Aorta (tissue), 5 donors: ENCODE measurements around the gene MAPT. TPM values are rescaled to one million over a fixed set of nuclear protein-coding genes. Genes with fewer than 3 reads are reported as not detected.
"Not testable (repeated sequence)": the region's sequence is repeated elsewhere in the genome, so short reads cannot be mapped to it uniquely, and the experiment has no call there.

Source experiments
- ATAC-seq: fragments of 200-7000 bp; cut with Tn5 transposase; one replicate; pipeline ENCODE4 v1.9.1; 2022; ENCODE audit warnings: moderate library complexity; ENCODE audit not compliant: low FRiP score
- DNase-seq, 2 donors: peaks; one replicate each; pipeline ENCODE4 v3.0.0-alpha.2; 2020
- H3K27ac ChIP-seq, 2 donors: one replicate each; pipeline ENCODE4 v1.5.1; 2013; ENCODE audit warnings: low read length in 2 of 2, mild to moderate bottlenecking in 2 of 2, moderate library complexity in 2 of 2, control low read depth in 1 of 2, inconsistent platforms in 1 of 2, low read depth in 1 of 2
- H3K27me3 ChIP-seq, 2 donors: one replicate each; pipeline ENCODE4 v1.6.1; 2013; ENCODE audit warnings: control low read depth in 1 of 2, low read length in 1 of 2, mild to moderate bottlenecking in 1 of 2, moderate library complexity in 1 of 2; ENCODE audit not compliant: insufficient read depth in 2 of 2, control insufficient read depth in 1 of 2
- H3K36me3 ChIP-seq, 2 donors: one replicate each; pipeline ENCODE4 v1.6.1; 2013; ENCODE audit warnings: control low read depth in 1 of 2, low read length in 1 of 2, mild to moderate bottlenecking in 1 of 2; ENCODE audit not compliant: insufficient read depth in 2 of 2, control insufficient read depth in 1 of 2
- H3K4me1 ChIP-seq, 2 donors: one replicate each; pipeline ENCODE4 v1.6.1; 2013; ENCODE audit warnings: low read length in 2 of 2, control low read depth in 1 of 2, mild to moderate bottlenecking in 1 of 2, moderate library complexity in 1 of 2; ENCODE audit not compliant: insufficient read depth in 2 of 2, control insufficient read depth in 1 of 2
- H3K4me3 ChIP-seq, 2 donors: one replicate each; pipeline ENCODE4 v1.5.1; 2013; ENCODE audit warnings: low read length in 2 of 2, control low read depth in 1 of 2, mild to moderate bottlenecking in 1 of 2
- H3K9me3 ChIP-seq: one replicate; pipeline ENCODE4 v1.6.1; 2013; ENCODE audit warnings: mild to moderate bottlenecking, low read length; ENCODE audit not compliant: control insufficient read depth
- WGBS, 2 donors: extraction: QIAGEN DNeasy Blood & Tissue Kit; methylation state at CpG; one replicate each; pipeline ENCODE4 v1.1.7; 2013; 5-methylcytosine and 5-hydroxymethylcytosine counted together
- intact Hi-C, 2 donors: fragments of 100-400 bp; cut with DNase I; formaldehyde crosslinking; loops; one replicate each; pipeline versions ENCODE4 v1.14.2 to v1.15.0; 2022
- polyA plus RNA-seq, 2 donors: library from polyadenylated mRNA; stranded (reverse); fragments of 200-250 nt; gene quantifications; one replicate each; pipeline ENCODE4 v1.2.3, GENCODE V29; 2013
- total RNA-seq, 2 donors: library from RNA; stranded (reverse); fragmentation: NEBNext Ultra II Directional; extraction: Animal tissue kit (Norgen Biotek cat#: 25700); gene quantifications; one replicate each; pipeline ENCODE4 v1.2.1, GENCODE V29; 2021
- donor health status: healthy with polysubstance abuse.
- donor health status: Bipolar disorder and iron deficiency.
- donor health status: DM: no; HTN: no; CAD: no.
- donor health status: DM: no; HTN: no; CAD: no.
- donor health status: DM: yes; HTN: yes; CAD: no.

MAPT gene
- total and polyA plus RNA-seq, 4 donors = 0.13 to 3.9 (median 0.90) TPM

- Histone ChIP-seq H3K4me3 (no peak overlapping the region), H3K4me1 (no peaks in the 10 kb centered on the region), H3K36me3 (no peaks in the 10 kb centered on the region), H3K27ac (no peak overlapping the region), H3K27me3 (no peaks in the 10 kb centered on the region), H3K9me3 (no peaks in the 10 kb centered on the region)
- ATAC-seq (peak; percentile 4), DNase-seq (no peak)
- WGBS, 2 donors = 75 to 78% methylated on average over 13 of the region's 13 CpGs
- intact Hi-C loops = loop anchor here in 1 of 2 donors (1.0 kb wide), 1 partner anchor 212 kb away; no protein-coding TSS in a partner anchor
These were observed 107.3 kb downstream of the MAPT start for GRCh38 chr17:46001390-46002310.

GRCh38 chr17:46002311-46002972, 108.1 kb downstream of the MAPT start:
- DNase-seq = peak; percentile 67 to 83
- Histone ChIP-seq H3K4me1 (no peaks in the 10 kb centered on the region), H3K27me3 (no peaks in the 10 kb centered on the region), H3K36me3 (no peaks in the 10 kb centered on the region), H3K9me3 (no peaks in the 10 kb centered on the region), H3K27ac (no peak overlapping the region), H3K4me3 (no peak overlapping the region)
- intact Hi-C loops = loop anchor here in 1 of 2 donors (1.0 kb wide), 1 partner anchor 211 kb away; no protein-coding TSS in a partner anchor
- ATAC-seq = peak; percentile 88
- 24 to 25% methylated on average over 8 of the region's 8 CpGs for WGBS, 2 donors

DNA sequence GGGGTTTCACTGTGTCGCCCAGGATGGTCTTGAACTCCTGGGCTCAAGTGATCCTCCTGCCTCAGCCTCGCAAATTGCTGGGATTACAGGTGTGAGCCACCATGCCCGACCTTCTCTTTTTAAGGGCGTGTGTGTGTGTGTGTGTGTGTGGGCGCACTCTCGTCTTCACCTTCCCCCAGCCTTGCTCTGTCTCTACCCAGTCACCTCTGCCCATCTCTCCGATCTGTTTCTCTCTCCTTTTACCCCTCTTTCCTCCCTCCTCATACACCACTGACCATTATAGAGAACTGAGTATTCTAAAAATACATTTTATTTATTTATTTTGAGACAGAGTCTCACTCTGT, 108.6 kb downstream of the MAPT start:
- 63 to 68% methylated on average over 7 of the region's 7 CpGs for WGBS, 2 donors
- ATAC-seq (no peak), DNase-seq (no peak)
- no peaks in the 10 kb centered on the region for H3K4me1 ChIP-seq
- no peak overlapping the region for H3K4me3 ChIP-seq
- intact Hi-C loops = loop anchor here in 1 of 2 donors (1.0 kb wide), 1 partner anchor 210 kb away; no protein-coding TSS in a partner anchor
- no peaks in the 10 kb centered on the region for H3K27me3 ChIP-seq
- no peak overlapping the region for H3K27ac ChIP-seq
- H3K9me3 ChIP-seq = no peaks in the 10 kb centered on the region
- H3K36me3 ChIP-seq = no peaks in the 10 kb centered on the region

DNA sequence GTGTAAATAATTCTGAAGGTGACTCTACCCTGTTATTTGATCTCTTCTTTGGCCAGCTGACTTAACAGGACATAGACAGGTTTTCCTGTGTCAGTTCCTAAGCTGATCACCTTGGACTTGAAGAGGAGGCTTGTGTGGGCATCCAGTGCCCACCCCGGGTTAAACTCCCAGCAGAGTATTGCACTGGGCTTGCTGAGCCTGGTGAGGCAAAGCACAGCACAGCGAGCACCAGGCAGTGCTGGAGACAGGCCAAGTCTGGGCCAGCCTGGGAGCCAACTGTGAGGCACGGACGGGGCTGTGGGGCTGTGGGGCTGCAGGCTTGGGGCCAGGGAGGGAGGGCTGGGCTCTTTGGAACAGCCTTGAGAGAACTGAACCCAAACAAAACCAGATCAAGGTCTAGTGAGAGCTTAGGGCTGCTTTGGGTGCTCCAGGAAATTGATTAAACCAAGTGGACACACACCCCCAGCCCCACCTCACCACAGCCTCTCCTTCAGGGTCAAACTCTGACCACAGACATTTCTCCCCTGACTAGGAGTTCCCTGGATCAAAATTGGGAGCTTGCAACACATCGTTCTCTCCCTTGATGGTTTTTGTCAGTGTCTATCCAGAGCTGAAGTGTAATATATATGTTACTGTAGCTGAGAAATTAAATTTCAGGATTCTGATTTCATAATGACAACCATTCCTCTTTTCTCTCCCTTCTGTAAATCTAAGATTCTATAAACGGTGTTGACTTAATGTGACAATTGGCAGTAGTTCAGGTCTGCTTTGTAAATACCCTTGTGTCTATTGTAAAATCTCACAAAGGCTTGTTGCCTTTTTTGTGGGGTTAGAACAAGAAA, 109.8 kb downstream of the MAPT start:
- Histone ChIP-seq H3K4me1 (no peaks in the 10 kb centered on the region), H3K27ac (no peak overlapping the region), H3K36me3 (no peaks in the 10 kb centered on the region), H3K27me3 (no peaks in the 10 kb centered on the region), H3K4me3 (no peak overlapping the region), H3K9me3 (no peaks in the 10 kb centered on the region)
- 8 to 10% methylated on average over 6 of the region's 6 CpGs for WGBS, 2 donors
- intact Hi-C loops = no loop called here
- no peak for ATAC-seq
- DNase-seq = no peak

DNA sequence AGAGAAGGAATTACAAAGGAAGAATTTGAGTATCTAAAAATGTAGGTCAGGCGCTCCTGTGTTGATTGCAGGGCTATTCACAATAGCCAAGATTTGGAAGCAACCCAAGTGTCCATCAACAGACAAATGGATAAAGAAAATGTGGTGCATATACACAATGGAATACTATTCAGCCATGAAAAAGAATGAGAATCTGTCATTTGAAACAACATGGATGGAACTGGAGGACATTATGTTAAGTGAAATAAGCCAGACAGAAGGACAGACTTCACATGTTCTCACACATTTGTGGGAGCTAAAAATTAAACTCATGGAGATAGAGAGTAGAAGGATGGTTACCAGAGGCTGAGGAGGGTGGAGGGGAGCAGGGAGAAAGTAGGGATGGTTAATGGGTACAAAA, 111.7 kb downstream of the MAPT start:
- ATAC-seq = not testable (repeated sequence)

DNA sequence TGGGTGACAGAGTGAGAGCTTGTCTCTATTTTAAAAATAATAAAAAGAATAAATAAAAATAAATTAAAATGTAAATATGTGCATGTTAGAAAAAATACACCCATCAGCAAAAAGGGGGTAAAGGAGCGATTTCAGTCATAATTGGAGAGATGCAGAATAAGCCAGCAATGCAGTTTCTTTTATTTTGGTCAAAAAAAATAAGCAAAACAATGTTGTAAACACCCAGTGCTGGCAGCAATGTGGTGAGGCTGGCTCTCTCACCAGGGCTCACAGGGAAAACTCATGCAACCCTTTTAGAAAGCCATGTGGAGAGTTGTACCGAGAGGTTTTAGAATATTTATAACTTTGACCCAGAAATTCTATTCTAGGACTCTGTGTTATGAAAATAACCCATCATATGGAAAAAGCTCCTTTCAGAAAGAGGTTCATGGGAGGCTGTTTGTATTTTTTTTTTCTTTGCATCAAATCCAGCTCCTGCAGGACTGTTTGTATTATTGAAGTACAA, 113.2 kb downstream of the MAPT start:
- no peaks in the 10 kb centered on the region for H3K4me1 ChIP-seq
- no peak overlapping the region for H3K27ac ChIP-seq
- H3K4me3 ChIP-seq = no peak overlapping the region
- H3K27me3 ChIP-seq = no peaks in the 10 kb centered on the region
- WGBS, 2 donors = 44 to 48% methylated on average over 2 of the region's 2 CpGs
- ATAC-seq (no peak), DNase-seq (no peak)
- no peaks in the 10 kb centered on the region for H3K36me3 ChIP-seq
- intact Hi-C loops = no loop called here
- H3K9me3 ChIP-seq = no peaks in the 10 kb centered on the region

More for the DNA sequence above, 111.7 kb downstream of the MAPT start:
- DNase-seq, H3K36me3 ChIP-seq, H3K4me3 ChIP-seq, H3K27ac ChIP-seq, H3K9me3 ChIP-seq, H3K27me3 ChIP-seq, intact Hi-C loops, H3K4me1 ChIP-seq: not testable (repeated sequence)
- WGBS, 2 donors = 98 to 100% methylated on average over 1 of the region's 1 CpG

DNA sequence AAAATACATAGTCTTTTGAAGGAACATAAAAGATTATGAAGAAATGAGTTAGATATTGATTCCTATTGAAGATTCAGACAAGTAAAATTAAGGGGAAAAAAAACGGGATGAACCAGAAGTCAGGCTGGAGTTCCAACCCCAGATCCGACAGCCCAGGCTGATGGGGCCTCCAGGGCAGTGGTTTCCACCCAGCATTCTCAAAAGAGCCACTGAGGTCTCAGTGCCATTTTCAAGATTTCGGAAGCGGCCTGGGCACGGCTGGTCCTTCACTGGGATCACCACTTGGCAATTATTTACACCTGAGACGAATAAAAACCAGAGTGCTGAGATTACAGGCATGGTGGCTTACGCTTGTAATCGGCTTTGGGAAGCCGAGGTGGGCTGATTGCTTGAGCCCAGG, 114.2 kb downstream of the MAPT start:
- Histone ChIP-seq H3K4me3 (no peak overlapping the region), H3K27me3 (no peaks in the 10 kb centered on the region), H3K9me3 (no peaks in the 10 kb centered on the region), H3K36me3 (no peaks in the 10 kb centered on the region), H3K27ac (no peak overlapping the region), H3K4me1 (no peaks in the 10 kb centered on the region)
- intact Hi-C loops = no loop called here
- whole genome bisulfite sequencing, 2 donors = 94% methylated on average over 9 of the region's 9 CpGs
- DNase-seq (no peak), ATAC-seq (no peak)
